HL-60/S4 treated with phorbol 12-myristate 13-acetate at 8.2 ng/mL for 4 days and 3 days (cell line): ENCODE results near the gene CLCA1.
"Not testable (repeated sequence)": the region's sequence is repeated elsewhere in the genome, so short reads cannot be mapped to it uniquely, and the experiment has no call there.

Experiments used
- in situ Hi-C: fragments of 300-500 bp; cut with MboI; formaldehyde crosslinking; loops from 2 replicates; pipeline ENCODE4 v1.15.0; 2022; ENCODE audit warnings: low sequenced_read_pairs

CLCA1 gene

GRCh38 chr1:86502125-86502646 is 33.5 kb downstream of the CLCA1 start:
- in situ Hi-C loops, result not testable (repeated sequence)

GRCh38 chr1:86502721-86503405 is 34.1 kb downstream of the CLCA1 start:
- in situ Hi-C loops, result no loop called here

- in situ Hi-C loops, result no loop called here
Observed at GRCh38 chr1:86503406-86504136, 34.8 kb downstream of the CLCA1 start.

- in situ Hi-C loops, result no loop called here
Observed at GRCh38 chr1:86504137-86504479, 35.4 kb downstream of the CLCA1 start.

GRCh38 chr1:86504895-86505563 is 36.3 kb downstream of the CLCA1 start:
- in situ Hi-C loops, result no loop called here

GRCh38 chr1:86505564-86505902 is 36.8 kb downstream of the CLCA1 start:
- in situ Hi-C loops, result no loop called here

- in situ Hi-C loops, result no loop called here
Observed at GRCh38 chr1:86507935-86508582, 39.3 kb downstream of the CLCA1 start.

- in situ Hi-C loops, result no loop called here
Observed at GRCh38 chr1:86508583-86508969, 39.8 kb downstream of the CLCA1 start.

GRCh38 chr1:86515597-86515996 is 46.9 kb downstream of the CLCA1 start:
- in situ Hi-C loops, result no loop called here

GRCh38 chr1:86516335-86516734 is 47.6 kb downstream of the CLCA1 start:
- in situ Hi-C loops, result no loop called here

- in situ Hi-C loops, result no loop called here
Observed at GRCh38 chr1:86517336-86517735, 48.6 kb downstream of the CLCA1 start.

- in situ Hi-C loops, result no loop called here
Observed at GRCh38 chr1:86520789-86521521, 52.2 kb downstream of the CLCA1 start.

GRCh38 chr1:86521522-86521891 is 52.8 kb downstream of the CLCA1 start:
- in situ Hi-C loops, result no loop called here

- in situ Hi-C loops, result no loop called here
Observed at GRCh38 chr1:86522240-86522639, 53.5 kb downstream of the CLCA1 start.

GRCh38 chr1:86523670-86524354 is 55.1 kb downstream of the CLCA1 start:
- in situ Hi-C loops, result no loop called here

- in situ Hi-C loops, result no loop called here
Observed at GRCh38 chr1:86527306-86527705, 58.6 kb downstream of the CLCA1 start.

GRCh38 chr1:86530211-86530845 is 61.6 kb downstream of the CLCA1 start:
- in situ Hi-C loops, result no loop called here

GRCh38 chr1:86537928-86538695 is 69.4 kb downstream of the CLCA1 start:
- in situ Hi-C loops, result no loop called here

- in situ Hi-C loops, result no loop called here
Observed at GRCh38 chr1:86538775-86539174, 70.0 kb downstream of the CLCA1 start.
